PFSK-1 (cell line): ENCODE measurements around the gene PTPRM.

Source experiments
- FOXP2 ChIP-seq: optimal IDR thresholded peaks from 2 replicates; pipeline ENCODE3; 2011; ENCODE audit warnings: borderline replicate concordance, control low read depth, inconsistent platforms; ENCODE audit not compliant: insufficient read depth; ENCODE audit errors: extremely low read length, extremely low read depth
- POLR2AphosphoS5 ChIP-seq: IDR thresholded peaks from 2 replicates; pipeline ENCODE4 v1.6.1; 2012; ENCODE audit warnings: low read depth, mild to moderate bottlenecking, control low read depth, low read length, moderate library complexity
- REST ChIP-seq, 2 experiments: IDR thresholded peaks; 2 replicates each; pipeline versions ENCODE4 v1.6.1 to v1.8.0; 2011 to 2012; ENCODE audit warnings: low read depth in 2 of 2, low read length in 2 of 2, control low read depth in 1 of 2, inconsistent platforms in 1 of 2, mild to moderate bottlenecking in 1 of 2, moderate library complexity in 1 of 2; ENCODE audit not compliant: insufficient read depth in 1 of 2
- SIN3A ChIP-seq: IDR thresholded peaks from 2 replicates; pipeline ENCODE4 v1.6.1; 2012; ENCODE audit warnings: mild to moderate bottlenecking, low read length, moderate library complexity, borderline replicate concordance; ENCODE audit not compliant: insufficient read depth
- TAF1 ChIP-seq: IDR thresholded peaks from 2 replicates; pipeline ENCODE4 v1.6.1; 2012; ENCODE audit warnings: low read length, control low read depth, borderline replicate concordance; ENCODE audit not compliant: insufficient read depth

Gene PTPRM

DNA sequence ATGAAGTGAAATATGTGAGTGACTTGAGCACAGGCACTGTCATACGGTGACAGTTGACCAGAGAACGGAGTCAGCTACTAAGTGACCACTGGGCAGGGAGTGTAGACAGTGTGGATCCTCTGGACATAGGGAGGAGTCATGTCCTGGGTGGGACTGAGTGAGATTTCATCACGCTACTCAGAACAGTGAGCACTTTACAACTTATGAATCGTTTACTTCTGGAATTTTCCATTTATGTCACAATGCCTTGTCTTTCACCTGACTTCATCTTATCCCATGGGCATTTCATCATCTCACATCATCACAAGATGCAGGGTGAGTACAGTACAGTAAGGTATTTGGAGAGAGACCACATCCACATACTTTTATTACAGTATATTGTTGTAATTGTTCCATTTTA, 29.0 kb downstream of the PTPRM start:
- TF ChIP-seq FOXP2: no peak
- no peak for TF ChIP-seq SIN3A
- TF ChIP-seq TAF1: no peak
- TF ChIP-seq POLR2AphosphoS5: no peak
- TF ChIP-seq REST (IDR thresholded peaks at IDR 0.05; ENCODE audit: insufficient read depth in 1 of 2, low read depth in 2 of 2, low read length in 2 of 2): no peak

DNA sequence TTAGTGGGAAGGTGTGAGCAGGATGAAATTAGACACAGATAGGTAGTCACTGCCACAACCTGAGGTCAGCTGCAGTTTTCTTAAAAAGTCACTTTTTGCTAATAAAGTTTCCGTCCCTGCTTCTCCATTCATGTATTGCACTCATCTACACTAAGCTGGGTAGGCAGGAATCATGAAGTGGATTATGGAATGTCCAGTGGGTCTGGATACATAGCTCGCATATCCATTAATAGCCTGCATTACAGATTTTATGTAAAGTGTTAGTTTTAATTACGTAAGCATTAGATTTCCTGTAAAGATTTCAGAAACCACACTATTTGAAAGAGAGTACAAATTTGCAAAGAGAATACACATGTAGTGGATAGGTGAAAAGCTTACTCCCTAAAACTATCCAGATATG, 30.4 kb downstream of the PTPRM start:
- TF ChIP-seq REST (IDR thresholded peaks at IDR 0.05; ENCODE audit: insufficient read depth in 1 of 2, low read depth in 2 of 2, low read length in 2 of 2) (no peak), POLR2AphosphoS5 (no peak), TAF1 (no peak), FOXP2 (no peak), SIN3A (no peak)

DNA sequence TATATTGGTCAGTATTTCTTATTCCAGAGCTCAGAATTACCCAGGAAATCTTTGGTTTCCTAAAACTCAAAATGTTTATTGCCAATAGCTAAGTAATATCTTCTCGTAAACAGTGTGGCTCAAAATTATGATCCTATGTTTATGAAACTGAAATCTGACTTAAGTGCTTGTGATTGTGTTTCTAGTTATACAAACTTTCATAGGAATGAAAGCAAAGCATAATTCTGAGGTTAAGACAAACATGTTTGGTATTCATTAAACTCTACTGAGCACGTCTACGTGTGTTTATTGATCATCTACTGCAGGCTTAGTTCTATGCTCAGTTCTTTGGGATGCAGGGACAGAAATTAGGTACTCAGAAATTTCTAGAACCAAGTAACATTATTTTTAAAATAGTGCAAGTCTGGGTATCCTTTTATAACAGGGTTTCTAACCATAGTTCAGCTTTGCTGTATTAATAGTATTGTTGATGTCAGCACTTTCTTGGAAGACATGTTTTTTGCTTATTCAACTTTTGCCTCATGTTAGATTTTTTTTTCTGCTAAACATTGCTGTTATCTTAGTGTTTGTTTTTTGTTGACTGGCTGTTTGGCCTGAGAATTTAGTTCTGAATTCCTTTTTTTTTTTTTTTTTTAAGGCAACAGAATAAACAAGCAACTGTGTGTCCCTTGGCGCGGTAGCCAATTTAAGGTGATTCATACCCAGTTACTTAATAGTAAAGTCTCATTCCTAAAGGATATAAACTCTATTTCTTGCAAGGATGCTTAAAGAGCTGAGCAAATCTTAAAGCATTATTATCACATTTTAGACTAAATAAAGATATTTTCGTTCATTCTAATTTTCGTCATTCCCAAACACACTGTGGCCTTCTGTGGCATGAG, 31.3 kb downstream of the PTPRM start:
- TF ChIP-seq FOXP2 (no peak), REST (IDR thresholded peaks at IDR 0.05; ENCODE audit: insufficient read depth in 1 of 2, low read depth in 2 of 2, low read length in 2 of 2) (no peak), TAF1 (no peak), SIN3A (no peak), POLR2AphosphoS5 (no peak)

- TF ChIP-seq TAF1 (no peak), REST (IDR thresholded peaks at IDR 0.05; ENCODE audit: insufficient read depth in 1 of 2, low read depth in 2 of 2, low read length in 2 of 2) (no peak), POLR2AphosphoS5 (no peak), SIN3A (no peak), FOXP2 (no peak)
Measured at GRCh38 chr18:7600036-7600435, 32.9 kb downstream of the PTPRM start.
